ENCODE measurements around the gene GBF1.

DNA sequence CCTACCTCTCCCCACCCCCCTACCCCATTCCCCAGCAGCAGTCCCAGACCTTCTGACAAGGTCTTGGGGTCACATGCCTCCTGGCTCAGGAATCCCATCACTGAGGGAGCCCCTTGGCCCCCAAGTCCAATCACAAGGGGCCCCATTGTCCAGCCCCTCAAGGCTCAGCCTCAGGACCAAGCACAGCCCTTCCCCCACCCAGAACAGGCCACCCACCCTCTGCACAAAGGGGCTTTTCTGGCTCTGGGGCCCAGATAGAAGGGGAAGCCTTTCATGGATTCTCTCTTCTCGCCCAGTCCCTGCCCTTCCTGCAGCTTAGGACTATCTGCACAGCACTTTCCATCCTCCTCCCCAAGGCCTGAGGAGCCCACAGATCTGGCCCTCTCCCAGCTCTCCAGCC lies 180.1 kb downstream of the GBF1 start:
- TF ChIP-seq, protein P1, sequence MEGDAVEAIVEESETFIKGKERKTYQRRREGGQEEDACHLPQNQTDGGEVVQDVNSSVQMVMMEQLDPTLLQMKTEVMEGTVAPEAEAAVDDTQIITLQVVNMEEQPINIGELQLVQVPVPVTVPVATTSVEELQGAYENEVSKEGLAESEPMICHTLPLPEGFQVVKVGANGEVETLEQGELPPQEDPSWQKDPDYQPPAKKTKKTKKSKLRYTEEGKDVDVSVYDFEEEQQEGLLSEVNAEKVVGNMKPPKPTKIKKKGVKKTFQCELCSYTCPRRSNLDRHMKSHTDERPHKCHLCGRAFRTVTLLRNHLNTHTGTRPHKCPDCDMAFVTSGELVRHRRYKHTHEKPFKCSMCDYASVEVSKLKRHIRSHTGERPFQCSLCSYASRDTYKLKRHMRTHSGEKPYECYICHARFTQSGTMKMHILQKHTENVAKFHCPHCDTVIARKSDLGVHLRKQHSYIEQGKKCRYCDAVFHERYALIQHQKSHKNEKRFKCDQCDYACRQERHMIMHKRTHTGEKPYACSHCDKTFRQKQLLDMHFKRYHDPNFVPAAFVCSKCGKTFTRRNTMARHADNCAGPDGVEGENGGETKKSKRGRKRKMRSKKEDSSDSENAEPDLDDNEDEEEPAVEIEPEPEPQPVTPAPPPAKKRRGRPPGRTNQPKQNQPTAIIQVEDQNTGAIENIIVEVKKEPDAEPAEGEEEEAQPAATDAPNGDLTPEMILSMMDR (IDR thresholded peaks at IDR 0.05; ENCODE audit: borderline replicate concordance, extremely low read depth, low read length, poor library complexity, severe bottlenecking) = no peak
- no peak for TF ChIP-seq EZH2 (IDR thresholded peaks at IDR 0.05; ENCODE audit: borderline replicate concordance, low read depth, low read length, severe bottlenecking)
